HG03558 (cell line): ENCODE measurements around the gene DUXB.
A peak's percentile ranks its signal among the peaks of the same experiment; 100 is the strongest.

ENCODE experiments used
- ATAC-seq: cut with Tn5 transposase; IDR thresholded peaks from one replicate; pipeline ENCODE4 v1.9.1; 2021; ENCODE audit warnings: moderate number of reproducible peaks; ENCODE audit not compliant: unreplicated experiment; ENCODE audit errors: extremely low read depth

The DUXB gene

GRCh38 chr16:75667503-75667902 lies 33.8 kb downstream of the DUXB start:
- no peak for ATAC-seq

- ATAC-seq = no peak
Measured at GRCh38 chr16:75660726-75661302, 40.4 kb downstream of the DUXB start.

- no peak for ATAC-seq
Measured at GRCh38 chr16:75660321-75660720, 40.9 kb downstream of the DUXB start.

GRCh38 chr16:75658175-75658574 lies 43.1 kb downstream of the DUXB start:
- no peak for ATAC-seq

GRCh38 chr16:75653922-75654321 lies 47.3 kb downstream of the DUXB start:
- no peak for ATAC-seq

- peak; percentile 13 for ATAC-seq
Measured at GRCh38 chr16:75648265-75649076, 52.8 kb downstream of the DUXB start.

- peak; percentile 80 for ATAC-seq
Measured at GRCh38 chr16:75647492-75648264, 53.6 kb downstream of the DUXB start, which contains the start of the genes KARS1 and TERF2IP. KARS1 (minus strand) TSS chr16:75647665; CDS start chr16:75647639, 26 bp downstream. TERF2IP (plus strand) TSS chr16:75647773; CDS start chr16:75647883, 110 bp downstream.

GRCh38 chr16:75647112-75647491 lies 54.2 kb downstream of the DUXB start:
- peak; percentile 7 for ATAC-seq

GRCh38 chr16:75644240-75645012 lies 56.8 kb downstream of the DUXB start:
- no peak for ATAC-seq
